AG04450 (cell line): ENCODE measurements around the gene OBSCN. TPM values are rescaled to one million over a fixed set of nuclear protein-coding genes. Genes with fewer than 3 reads are reported as not detected.

Source experiments
- CTCF ChIA-PET: fragments of 300-600, 350-600 bp; formaldehyde crosslinking; extraction: SDS; loops from one replicate; lab custom pipeline; 2022; ENCODE audit warnings: antibody characterized with exemption, inconsistent platforms; lab: Charles Lee
- POLR2A ChIA-PET: fragments of 350-600 bp; formaldehyde crosslinking; extraction: SDS; loops from one replicate; lab custom pipeline; 2021; ENCODE audit warnings: antibody characterized with exemption, inconsistent platforms; lab: Yijun Ruan, JAX
- DNase-seq: peaks from one replicate; pipeline ENCODE4 v3.0.0-alpha.2; 2011; ENCODE audit warnings: low read depth, low spot score
- H3K27ac ChIP-seq: one replicate; pipeline ENCODE4 v1.5.1; 2012; ENCODE audit warnings: low read depth, low read length, control low read depth
- H3K27me3 ChIP-seq: one replicate; pipeline ENCODE4 v1.6.0; 2012; ENCODE audit warnings: low read length; ENCODE audit not compliant: control insufficient read depth, insufficient read depth
- H3K4me3 ChIP-seq: 2 replicates; pipeline ENCODE4 v1.5.1; 2011; ENCODE audit warnings: mild to moderate bottlenecking, low read depth, low read length, control low read depth
- H3K9me3 ChIP-seq: 2 replicates; pipeline ENCODE4 v1.5.1; 2012; ENCODE audit warnings: low read length; ENCODE audit not compliant: control insufficient read depth, insufficient read depth
- CTCF ChIP-seq: IDR thresholded peaks from 2 replicates; pipeline ENCODE4 v1.5.1; 2011; ENCODE audit warnings: low read depth, low read length, control low read depth, inconsistent platforms
- polyA plus RNA-seq: library from polyadenylated mRNA; depleted of rRNA; stranded (reverse); fragments of >200 nt; gene quantifications from 2 replicates; pipeline ENCODE4 v1.2.3, GENCODE V29; 2011

OBSCN gene
- polyA plus RNA-seq, 1 experiment = 3.9 TPM

- H3K9me3 ChIP-seq = no peaks in the 10 kb centered on the region; the same call in 1 of the 2 replicates
- TF ChIP-seq CTCF = no peak
- ChIA-PET POLR2A (no interaction called here), CTCF (no interaction called here)
- no peak overlapping the region for H3K27ac ChIP-seq
- no peak for DNase-seq
- no peaks in the 10 kb centered on the region for H3K27me3 ChIP-seq
- no peak overlapping the region for H3K4me3 ChIP-seq
These were observed 76.3 kb downstream of the OBSCN start for GRCh38 chr1:228284148-228284495.

GRCh38 chr1:228284521-228284920 is 76.7 kb downstream of the OBSCN start:
- no peak overlapping the region for H3K4me3 ChIP-seq
- H3K27ac ChIP-seq = no peak overlapping the region
- ChIA-PET POLR2A (no interaction called here), CTCF (no interaction called here)
- no peaks in the 10 kb centered on the region for H3K27me3 ChIP-seq
- no peak for TF ChIP-seq CTCF
- no peaks in the 10 kb centered on the region; the same call in 1 of the 2 replicates for H3K9me3 ChIP-seq
- no peak for DNase-seq

- H3K4me3 ChIP-seq = no peak overlapping the region
- H3K27me3 ChIP-seq = no peaks in the 10 kb centered on the region
- no peak overlapping the region for H3K27ac ChIP-seq
- H3K9me3 ChIP-seq = no peaks in the 10 kb centered on the region; the same call in 1 of the 2 replicates
- TF ChIP-seq CTCF = no peak
- DNase-seq = no peak
- ChIA-PET POLR2A (no interaction called here), CTCF (no interaction called here)
These were observed 78.0 kb downstream of the OBSCN start for GRCh38 chr1:228285661-228286504.

GRCh38 chr1:228286505-228287417 is 78.9 kb downstream of the OBSCN start:
- H3K27ac ChIP-seq = no peak overlapping the region
- H3K9me3 ChIP-seq = no peaks in the 10 kb centered on the region; the same call in 1 of the 2 replicates
- ChIA-PET CTCF (no interaction called here), POLR2A (no interaction called here)
- no peak overlapping the region for H3K4me3 ChIP-seq
- no peak for TF ChIP-seq CTCF
- H3K27me3 ChIP-seq = no peaks in the 10 kb centered on the region
- DNase-seq = no peak
